ENCODE results near the gene PDHB.

DNA sequence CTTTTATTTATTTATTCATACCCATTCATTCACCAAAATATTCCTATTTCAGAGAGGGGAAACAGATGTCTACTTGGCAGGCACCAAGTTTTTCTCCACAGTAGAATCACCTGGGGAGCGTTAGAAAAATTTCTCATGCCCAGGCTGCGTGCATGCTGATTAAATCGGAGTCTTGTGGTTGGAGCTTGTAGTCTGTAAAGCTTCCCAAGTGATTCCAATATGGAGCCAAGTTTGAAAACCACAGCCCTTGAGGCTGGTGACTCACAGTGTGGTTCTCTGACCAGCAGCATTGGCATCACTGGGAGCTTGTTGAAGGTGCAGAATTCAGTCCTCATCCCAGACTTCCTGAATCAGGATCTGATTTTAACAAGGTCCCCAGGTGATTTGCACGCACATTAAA, 49.7 kb downstream of the PDHB start:
- TF ChIP-seq, protein P1, sequence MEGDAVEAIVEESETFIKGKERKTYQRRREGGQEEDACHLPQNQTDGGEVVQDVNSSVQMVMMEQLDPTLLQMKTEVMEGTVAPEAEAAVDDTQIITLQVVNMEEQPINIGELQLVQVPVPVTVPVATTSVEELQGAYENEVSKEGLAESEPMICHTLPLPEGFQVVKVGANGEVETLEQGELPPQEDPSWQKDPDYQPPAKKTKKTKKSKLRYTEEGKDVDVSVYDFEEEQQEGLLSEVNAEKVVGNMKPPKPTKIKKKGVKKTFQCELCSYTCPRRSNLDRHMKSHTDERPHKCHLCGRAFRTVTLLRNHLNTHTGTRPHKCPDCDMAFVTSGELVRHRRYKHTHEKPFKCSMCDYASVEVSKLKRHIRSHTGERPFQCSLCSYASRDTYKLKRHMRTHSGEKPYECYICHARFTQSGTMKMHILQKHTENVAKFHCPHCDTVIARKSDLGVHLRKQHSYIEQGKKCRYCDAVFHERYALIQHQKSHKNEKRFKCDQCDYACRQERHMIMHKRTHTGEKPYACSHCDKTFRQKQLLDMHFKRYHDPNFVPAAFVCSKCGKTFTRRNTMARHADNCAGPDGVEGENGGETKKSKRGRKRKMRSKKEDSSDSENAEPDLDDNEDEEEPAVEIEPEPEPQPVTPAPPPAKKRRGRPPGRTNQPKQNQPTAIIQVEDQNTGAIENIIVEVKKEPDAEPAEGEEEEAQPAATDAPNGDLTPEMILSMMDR (conservative IDR thresholded peaks at IDR 0.05) = no peak
- TF ChIP-seq ZFX (IDR thresholded peaks at IDR 0.05) = no peak
